DND-41 (cell line): ENCODE data around the gene NRXN3.

Experiments used
- EZH2 ChIP-seq: IDR thresholded peaks from 3 replicates; pipeline ENCODE4 v1.6.1; 2012; ENCODE audit warnings: borderline replicate concordance, low read depth, mild to moderate bottlenecking, moderate library complexity, low read length, inconsistent platforms; ENCODE audit not compliant: severe bottlenecking
- TF ChIP-seq, protein P1 (sequence below): IDR thresholded peaks from 2 replicates; pipeline ENCODE4 v1.5.1; 2012; ENCODE audit warnings: borderline replicate concordance, low read length, moderate library complexity, mild to moderate bottlenecking; ENCODE audit not compliant: poor library complexity, severe bottlenecking; ENCODE audit errors: extremely low read depth

DNA sequence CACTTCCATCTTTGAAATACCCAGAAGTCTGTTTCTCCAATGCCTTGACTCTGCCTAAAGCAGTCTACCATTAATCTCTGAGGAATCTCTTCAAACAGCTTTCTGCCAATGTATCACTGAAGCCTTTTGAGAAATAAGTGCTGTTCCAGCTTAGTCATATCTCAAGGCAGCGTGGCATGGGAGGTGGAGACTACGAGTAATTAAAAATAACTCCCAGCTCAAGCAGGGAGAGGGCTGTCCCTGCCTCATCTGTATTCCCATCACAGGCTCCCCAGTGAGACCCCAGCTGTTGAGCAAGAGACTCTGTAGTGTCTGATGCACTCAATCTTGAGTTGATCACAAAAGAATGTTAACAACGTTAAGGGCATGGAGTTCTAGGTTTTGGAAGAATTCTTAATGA is 1340.5 kb downstream of the NRXN3 start:
- no peak for TF ChIP-seq EZH2
- TF ChIP-seq, protein P1, sequence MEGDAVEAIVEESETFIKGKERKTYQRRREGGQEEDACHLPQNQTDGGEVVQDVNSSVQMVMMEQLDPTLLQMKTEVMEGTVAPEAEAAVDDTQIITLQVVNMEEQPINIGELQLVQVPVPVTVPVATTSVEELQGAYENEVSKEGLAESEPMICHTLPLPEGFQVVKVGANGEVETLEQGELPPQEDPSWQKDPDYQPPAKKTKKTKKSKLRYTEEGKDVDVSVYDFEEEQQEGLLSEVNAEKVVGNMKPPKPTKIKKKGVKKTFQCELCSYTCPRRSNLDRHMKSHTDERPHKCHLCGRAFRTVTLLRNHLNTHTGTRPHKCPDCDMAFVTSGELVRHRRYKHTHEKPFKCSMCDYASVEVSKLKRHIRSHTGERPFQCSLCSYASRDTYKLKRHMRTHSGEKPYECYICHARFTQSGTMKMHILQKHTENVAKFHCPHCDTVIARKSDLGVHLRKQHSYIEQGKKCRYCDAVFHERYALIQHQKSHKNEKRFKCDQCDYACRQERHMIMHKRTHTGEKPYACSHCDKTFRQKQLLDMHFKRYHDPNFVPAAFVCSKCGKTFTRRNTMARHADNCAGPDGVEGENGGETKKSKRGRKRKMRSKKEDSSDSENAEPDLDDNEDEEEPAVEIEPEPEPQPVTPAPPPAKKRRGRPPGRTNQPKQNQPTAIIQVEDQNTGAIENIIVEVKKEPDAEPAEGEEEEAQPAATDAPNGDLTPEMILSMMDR, result no peak
